ENCODE data around the gene RCN2. TPM values are rescaled to one million over a fixed set of nuclear protein-coding genes. Genes with fewer than 3 reads are reported as not detected.
"Not testable (repeated sequence)": the region's sequence is repeated elsewhere in the genome, so short reads cannot be mapped to it uniquely, and the experiment has no call there.

The RCN2 gene, protein sequence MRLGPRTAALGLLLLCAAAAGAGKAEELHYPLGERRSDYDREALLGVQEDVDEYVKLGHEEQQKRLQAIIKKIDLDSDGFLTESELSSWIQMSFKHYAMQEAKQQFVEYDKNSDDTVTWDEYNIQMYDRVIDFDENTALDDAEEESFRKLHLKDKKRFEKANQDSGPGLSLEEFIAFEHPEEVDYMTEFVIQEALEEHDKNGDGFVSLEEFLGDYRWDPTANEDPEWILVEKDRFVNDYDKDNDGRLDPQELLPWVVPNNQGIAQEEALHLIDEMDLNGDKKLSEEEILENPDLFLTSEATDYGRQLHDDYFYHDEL
- total RNA-seq (2021) (78.6 and 84.5 TPM in 2 replicates), Bru-seq, nascent RNA (percentile 89 among the genes with signal in this experiment), BruChase-seq, experiment 1, labeled RNA remaining after a 2-hour chase (percentile 88 among the genes with signal in this experiment), BruChase-seq, experiment 2, labeled RNA remaining after a 6-hour chase (percentile 90 among the genes with signal in this experiment)
- long read RNA-seq, full-length matches to known transcripts, result 213 of 219 reads
- long read RNA-seq, partial matches to known transcripts, result 1 of 219 reads
- long read RNA-seq, other reads (novel, unspliced or antisense), result 5 of 219 reads

DNA sequence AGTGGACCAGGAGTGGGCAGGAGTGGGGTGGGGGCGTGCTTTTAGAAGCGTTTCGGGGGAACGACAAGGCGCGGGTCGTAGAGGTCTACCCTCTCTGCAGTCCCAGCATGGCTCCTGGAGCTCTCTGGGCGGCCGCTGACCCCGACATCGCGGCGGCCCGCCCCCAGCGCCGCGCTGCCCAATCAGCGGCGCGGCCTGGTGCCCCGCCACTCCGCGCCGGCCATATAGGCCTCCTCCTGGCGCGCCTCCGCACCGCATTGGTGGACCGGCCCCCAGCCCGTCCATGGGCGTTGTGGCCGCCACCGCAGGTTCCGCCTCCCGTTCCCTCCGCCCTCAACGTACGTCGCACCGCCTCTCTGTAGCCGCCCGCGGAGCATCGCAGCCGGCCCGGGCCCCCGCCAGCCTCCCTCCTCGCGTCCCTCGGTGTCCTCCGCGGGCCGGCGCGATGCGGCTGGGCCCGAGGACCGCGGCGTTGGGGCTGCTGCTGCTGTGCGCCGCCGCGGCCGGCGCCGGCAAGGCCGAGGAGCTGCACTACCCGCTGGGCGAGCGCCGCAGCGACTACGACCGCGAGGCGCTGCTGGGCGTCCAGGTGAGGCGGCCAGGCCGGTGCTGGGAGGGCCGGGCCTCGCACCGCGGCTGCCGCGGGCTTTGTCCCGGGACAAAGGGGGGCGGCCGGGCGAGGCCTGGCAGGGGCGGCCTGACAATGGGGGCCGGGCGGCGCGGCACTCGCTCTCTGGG lies at the start of gene RCN2:
Gene RCN2, plus strand, starts transcription at position 353 of the 738 bp plus-strand sequence. Its CDS starts 93 bp downstream, at position 446.
- TF ChIP-seq EZH2 (IDR thresholded peaks at IDR 0.05; ENCODE audit: borderline replicate concordance, low read depth, low read length, poor library complexity, severe bottlenecking), result no peak
- TF ChIP-seq, protein P1, sequence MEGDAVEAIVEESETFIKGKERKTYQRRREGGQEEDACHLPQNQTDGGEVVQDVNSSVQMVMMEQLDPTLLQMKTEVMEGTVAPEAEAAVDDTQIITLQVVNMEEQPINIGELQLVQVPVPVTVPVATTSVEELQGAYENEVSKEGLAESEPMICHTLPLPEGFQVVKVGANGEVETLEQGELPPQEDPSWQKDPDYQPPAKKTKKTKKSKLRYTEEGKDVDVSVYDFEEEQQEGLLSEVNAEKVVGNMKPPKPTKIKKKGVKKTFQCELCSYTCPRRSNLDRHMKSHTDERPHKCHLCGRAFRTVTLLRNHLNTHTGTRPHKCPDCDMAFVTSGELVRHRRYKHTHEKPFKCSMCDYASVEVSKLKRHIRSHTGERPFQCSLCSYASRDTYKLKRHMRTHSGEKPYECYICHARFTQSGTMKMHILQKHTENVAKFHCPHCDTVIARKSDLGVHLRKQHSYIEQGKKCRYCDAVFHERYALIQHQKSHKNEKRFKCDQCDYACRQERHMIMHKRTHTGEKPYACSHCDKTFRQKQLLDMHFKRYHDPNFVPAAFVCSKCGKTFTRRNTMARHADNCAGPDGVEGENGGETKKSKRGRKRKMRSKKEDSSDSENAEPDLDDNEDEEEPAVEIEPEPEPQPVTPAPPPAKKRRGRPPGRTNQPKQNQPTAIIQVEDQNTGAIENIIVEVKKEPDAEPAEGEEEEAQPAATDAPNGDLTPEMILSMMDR (conservative IDR thresholded peaks at IDR 0.05; ENCODE audit: low read depth, low read length), result no peak
- Histone ChIP-seq H3K4me3 (ENCODE audit: low read depth, low read length, poor library complexity, severe bottlenecking) (peak within 1 kb of the TSS; percentile 94), H3K27me3 (replicated peaks; ENCODE audit: insufficient read depth, low read depth, low read length, poor library complexity) (no peaks in the 10 kb centered on the region), H3K36me3 (ENCODE audit: insufficient read depth, low read length, poor library complexity, severe bottlenecking) (peaks cover 29% of the 10 kb centered on the region), H3K27ac (ENCODE audit: low read depth, low read length, poor library complexity, severe bottlenecking) (peak within 1 kb of the TSS; percentile 82), H3K4me1 (ENCODE audit: insufficient read depth, low read length, poor library complexity, severe bottlenecking) (peaks cover 10% of the 10 kb centered on the region), H3K9me3 (ENCODE audit: low read depth, low read length, poor library complexity, severe bottlenecking) (no peaks in the 10 kb centered on the region)
- ChIA-PET POLR2A (ENCODE audit: low non-redundant PET) (no interaction called here), CTCF (no interaction called here)
- BruUV-seq (replicated peaks), result no TSS peak
- intact Hi-C loops (cut with micrococcal nuclease; ENCODE audit: unreplicated experiment), result no loop called here
- peak; percentile 96 for DNase-seq (ENCODE audit: low spot score)

DNA sequence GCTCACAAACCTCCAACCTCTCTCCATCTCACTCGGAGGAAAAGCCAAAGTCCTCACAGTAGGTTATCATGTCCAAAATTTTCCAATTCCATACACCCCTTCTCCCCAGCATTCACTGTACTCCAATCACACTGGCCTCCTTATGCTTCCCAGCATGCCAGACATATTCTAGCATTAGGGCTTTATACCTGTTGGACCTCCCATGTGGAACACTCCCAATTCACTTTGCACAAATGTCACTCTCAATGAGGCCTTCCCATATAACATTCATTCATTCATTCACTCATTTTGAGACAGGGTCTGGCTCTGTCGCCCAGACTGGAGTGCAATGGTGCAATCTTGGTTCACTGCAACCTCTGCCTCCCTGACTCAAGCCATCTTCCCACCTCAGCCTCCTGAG lies 46.3 kb upstream of the RCN2 start:
- BruUV-seq (replicated peaks), result no TSS peak
- Histone ChIP-seq H3K27ac (ENCODE audit: low read depth, low read length, poor library complexity, severe bottlenecking) (no peak overlapping the region), H3K9me3 (ENCODE audit: low read depth, low read length, poor library complexity, severe bottlenecking) (no peaks in the 10 kb centered on the region), H3K4me3 (ENCODE audit: low read depth, low read length, poor library complexity, severe bottlenecking) (no peak overlapping the region), H3K36me3 (ENCODE audit: insufficient read depth, low read length, poor library complexity, severe bottlenecking) (no peaks in the 10 kb centered on the region), H3K4me1 (ENCODE audit: insufficient read depth, low read length, poor library complexity, severe bottlenecking) (no peaks in the 10 kb centered on the region), H3K27me3 (replicated peaks; ENCODE audit: insufficient read depth, low read depth, low read length, poor library complexity) (no peaks in the 10 kb centered on the region)
- intact Hi-C loops (cut with micrococcal nuclease; ENCODE audit: unreplicated experiment), result no loop called here
- no peak for DNase-seq (ENCODE audit: low spot score)
- ChIA-PET CTCF (no interaction called here), POLR2A (ENCODE audit: low non-redundant PET) (no interaction called here)
- TF ChIP-seq, protein P1 (conservative IDR thresholded peaks at IDR 0.05; ENCODE audit: low read depth, low read length), result no peak

DNA sequence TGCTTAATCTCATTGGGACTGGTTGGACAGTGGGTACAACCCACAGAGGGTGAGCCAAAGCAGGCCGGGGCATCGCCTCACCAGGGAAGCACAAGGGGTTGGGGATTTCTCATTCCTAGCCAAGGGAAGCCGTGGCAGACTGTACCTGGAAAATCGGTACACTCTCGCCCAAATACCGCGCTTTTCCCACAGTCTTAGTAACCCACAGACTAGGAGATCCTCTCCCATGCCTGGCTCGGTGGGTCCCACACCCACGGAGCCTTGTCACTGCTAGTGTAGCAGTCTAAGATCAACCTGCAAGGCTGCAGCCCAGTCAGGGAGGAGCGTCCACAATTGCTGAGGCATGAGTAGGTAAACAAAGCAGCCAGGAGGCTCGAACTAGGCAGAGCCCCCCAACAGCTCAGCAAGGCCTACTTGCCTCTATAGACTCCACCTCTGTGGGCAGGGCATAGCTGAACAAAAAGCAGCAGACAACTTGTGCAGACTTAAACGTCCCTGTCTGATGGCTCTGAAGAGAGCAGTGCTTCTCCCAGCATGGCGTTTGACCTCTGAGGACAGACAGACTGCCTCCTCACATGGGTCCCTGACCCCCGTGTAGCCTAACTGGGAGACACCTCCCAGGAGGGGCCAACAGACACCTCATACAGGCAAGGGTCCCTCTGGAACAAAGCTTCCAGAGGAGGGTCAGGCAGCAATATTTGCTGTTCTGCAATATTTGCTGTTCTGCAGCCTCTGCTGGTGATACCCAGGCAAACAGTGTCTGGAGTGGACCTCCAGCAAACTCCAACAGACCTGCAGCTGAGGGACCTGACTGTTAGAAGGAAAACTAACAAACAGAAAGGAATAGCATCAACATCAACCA lies 44.0 kb upstream of the RCN2 start:
- not testable (repeated sequence) for H3K27ac ChIP-seq (ENCODE audit: low read depth, low read length, poor library complexity, severe bottlenecking)

DNA sequence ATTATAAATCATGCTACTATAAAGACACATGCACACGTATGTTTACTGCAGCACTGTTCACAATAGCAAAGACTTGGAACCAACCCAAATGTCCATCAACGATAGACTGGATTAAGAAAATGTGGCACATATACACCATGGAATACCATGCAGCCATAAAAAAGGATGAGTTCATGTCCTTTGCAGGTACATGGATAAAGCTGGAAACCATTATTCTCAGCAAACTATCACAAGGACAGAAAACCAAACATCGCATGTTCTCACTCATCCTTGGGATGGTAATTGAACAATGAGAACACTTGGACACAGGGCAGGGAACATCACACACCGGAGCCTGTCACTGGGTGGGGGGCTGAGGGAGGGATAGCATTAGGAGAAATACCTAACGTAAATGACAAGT lies 38.7 kb upstream of the RCN2 start:
- POLR2A ChIA-PET (ENCODE audit: low non-redundant PET); H3K27ac ChIP-seq (ENCODE audit: low read depth, low read length, poor library complexity, severe bottlenecking); H3K36me3 ChIP-seq (ENCODE audit: insufficient read depth, low read length, poor library complexity, severe bottlenecking); H3K4me3 ChIP-seq (ENCODE audit: low read depth, low read length, poor library complexity, severe bottlenecking); intact Hi-C loops (cut with micrococcal nuclease; ENCODE audit: unreplicated experiment); BruUV-seq (replicated peaks); H3K4me1 ChIP-seq (ENCODE audit: insufficient read depth, low read length, poor library complexity, severe bottlenecking); CTCF ChIA-PET; DNase-seq (ENCODE audit: low spot score); H3K9me3 ChIP-seq (ENCODE audit: low read depth, low read length, poor library complexity, severe bottlenecking); H3K27me3 ChIP-seq (replicated peaks; ENCODE audit: insufficient read depth, low read depth, low read length, poor library complexity): not testable (repeated sequence)

More for the DNA sequence above, 44.0 kb upstream of the RCN2 start:
- H3K9me3 ChIP-seq (ENCODE audit: low read depth, low read length, poor library complexity, severe bottlenecking); H3K4me3 ChIP-seq (ENCODE audit: low read depth, low read length, poor library complexity, severe bottlenecking); DNase-seq (ENCODE audit: low spot score); POLR2A ChIA-PET (ENCODE audit: low non-redundant PET); intact Hi-C loops (cut with micrococcal nuclease; ENCODE audit: unreplicated experiment); H3K4me1 ChIP-seq (ENCODE audit: insufficient read depth, low read length, poor library complexity, severe bottlenecking); H3K36me3 ChIP-seq (ENCODE audit: insufficient read depth, low read length, poor library complexity, severe bottlenecking); H3K27me3 ChIP-seq (replicated peaks; ENCODE audit: insufficient read depth, low read depth, low read length, poor library complexity); BruUV-seq (replicated peaks); CTCF ChIA-PET: not testable (repeated sequence)
